ENCODE measurements around the gene FOXO6.

The FOXO6 gene

DNA sequence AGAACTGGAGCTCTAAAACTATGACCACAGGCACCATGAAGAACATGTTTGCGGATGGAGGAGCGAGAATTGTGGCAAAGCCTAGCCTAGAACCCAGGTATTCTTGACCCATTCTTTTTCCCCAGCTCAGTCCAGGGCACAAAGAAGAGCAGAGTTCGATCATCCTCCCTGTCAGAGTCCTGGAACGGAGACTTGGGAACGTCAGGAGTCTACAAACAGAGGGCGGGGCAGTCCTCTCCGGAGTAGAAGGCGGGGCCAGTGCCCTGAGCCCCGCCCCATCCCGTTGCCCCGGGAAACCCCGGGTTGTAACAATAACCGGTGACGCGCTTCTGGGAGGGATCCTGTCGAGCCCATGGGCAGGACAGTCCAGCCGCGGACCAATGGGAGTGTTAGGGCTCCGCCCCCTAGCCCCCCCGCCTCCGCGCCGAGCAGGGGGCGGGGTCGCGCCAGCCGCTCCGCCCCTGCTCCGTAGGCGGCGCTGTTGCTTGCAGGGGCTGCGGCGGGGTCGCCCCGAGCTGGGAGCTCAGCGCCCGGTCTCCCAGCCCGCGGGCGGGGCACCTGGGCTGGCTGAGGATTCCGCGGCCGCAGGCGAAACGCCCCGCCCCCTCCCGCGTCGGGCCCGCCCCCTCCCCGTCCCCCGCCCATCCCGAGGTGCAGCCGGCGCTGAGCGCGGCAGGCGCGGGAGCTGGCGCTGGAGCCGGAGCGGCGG is at the start of gene FOXO6:
TSS of gene FOXO6 (plus strand) at position 649 of the 709 bp plus-strand sequence.
- peak; percentile 100 for DNase-seq

DNA sequence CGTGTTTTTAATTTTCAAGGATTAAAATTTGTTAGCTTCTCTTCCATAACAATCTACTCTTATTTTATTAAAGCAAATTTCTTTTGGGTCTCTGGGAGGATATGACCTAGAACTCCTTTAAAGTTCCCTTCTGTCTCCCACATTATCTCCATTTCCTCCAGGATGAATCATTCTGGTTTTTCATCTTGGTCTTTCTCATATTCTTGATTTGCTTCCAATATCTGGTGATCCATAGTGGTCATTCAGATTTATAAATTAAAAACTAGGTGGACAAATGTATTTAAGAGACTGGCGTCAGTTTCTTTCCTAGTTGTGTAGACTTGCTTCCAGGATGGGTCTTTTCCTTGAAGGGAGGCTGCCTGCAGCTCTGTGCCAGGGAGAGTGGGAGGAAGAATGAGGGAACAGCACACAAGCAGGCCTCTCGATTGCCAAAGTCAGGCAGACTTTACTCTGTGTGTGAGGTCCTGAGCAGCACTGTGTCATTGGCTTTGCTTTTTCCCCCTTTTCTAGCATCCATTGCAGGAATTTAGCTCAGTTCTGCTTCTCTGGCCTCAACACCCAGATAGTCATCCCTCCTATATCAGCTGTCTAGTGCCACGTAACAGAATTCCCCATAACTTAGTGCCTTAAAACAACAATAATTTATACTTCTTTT is 48.1 kb upstream of the FOXO6 start:
- no peak for DNase-seq

DNA sequence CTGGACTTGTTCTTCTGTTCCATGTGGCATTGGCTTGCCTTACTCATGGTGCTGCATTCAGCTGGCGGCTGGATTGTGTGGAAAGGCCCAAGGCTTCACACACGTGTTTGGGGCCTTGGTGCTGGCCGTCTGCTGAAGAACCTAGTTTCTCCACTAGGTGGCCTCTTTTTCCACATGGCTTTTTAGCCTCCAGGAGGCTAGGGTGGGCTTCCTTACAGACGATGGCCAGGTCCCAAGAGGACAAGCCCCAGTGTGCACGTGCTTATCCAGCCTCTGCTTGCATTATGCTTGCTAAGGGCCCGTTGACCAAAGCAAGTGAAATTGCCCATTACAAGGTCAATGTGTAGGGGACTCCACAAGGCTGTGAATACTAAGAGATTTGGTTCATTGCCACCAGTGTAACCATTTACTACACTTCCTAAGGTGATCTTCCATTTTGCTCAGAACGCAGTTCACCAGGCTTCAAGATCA is 47.5 kb upstream of the FOXO6 start:
- peak; percentile 86 for DNase-seq

DNA sequence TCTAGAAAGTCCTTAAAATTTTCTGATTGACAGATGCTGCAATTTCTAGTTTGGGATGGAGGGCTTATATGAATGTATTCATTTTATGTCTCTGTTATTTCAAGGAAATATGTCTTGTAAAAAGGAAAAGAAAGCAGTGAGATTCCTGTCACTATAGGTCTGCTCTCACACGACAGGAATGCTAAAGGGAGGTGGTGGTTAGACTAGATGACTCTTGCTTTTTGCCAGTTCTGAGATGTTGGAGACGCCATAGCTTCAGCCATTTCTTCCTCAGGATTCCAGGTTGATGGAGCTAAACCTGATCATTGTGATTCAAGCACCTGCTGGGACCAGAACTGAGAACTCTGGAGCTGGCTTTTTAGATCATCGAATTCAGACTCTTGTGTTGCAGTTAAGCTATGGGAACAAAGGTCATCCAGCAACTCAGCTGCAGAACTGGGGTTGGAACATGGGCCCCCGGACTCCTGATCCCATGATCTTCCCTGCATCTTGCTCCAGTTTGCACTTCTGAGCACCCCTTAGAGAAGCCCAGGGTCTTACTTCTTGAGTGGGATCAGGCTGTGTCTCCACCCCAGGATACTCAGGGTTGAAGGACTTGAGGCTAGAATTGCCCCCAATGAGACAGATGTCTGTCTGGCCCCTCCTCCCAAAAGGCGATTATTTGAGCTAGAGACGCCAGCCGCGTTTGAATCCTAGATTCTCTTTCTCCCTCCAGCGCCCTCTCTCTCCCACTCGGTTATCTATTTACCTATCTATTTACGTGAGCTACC is 46.7 kb upstream of the FOXO6 start:
- peak; percentile 99 for DNase-seq

DNA sequence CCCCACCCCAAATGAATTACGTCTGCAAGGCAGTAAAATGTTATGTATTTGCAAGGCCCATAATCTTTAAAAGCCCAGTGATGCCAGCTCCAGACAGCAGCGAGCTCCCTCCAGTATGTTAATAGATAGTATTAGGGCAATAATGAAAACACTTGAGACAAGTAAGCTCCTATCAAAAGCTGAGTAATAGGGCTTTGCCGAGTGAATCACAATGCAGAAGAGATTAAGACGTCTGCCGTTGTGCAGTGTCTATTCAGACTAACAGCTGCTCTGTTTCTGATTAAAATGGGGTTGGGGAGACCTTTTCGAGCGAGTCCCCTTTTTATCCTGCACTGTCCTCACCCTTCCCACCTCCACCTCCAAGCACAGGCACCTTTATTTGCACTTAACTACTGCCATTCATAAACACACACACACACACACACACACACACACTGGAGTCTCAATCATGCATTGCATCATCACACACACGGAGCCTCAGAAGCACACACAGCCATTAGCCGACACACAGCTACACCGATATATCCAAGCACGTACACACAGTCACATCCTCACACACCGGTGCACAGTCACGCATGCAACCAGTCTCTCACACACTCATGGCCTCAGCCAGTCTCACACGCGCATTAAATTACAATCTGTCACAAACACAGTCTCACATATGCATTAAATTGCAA is 46.0 kb upstream of the FOXO6 start:
- DNase-seq, result peak; percentile 99

DNA sequence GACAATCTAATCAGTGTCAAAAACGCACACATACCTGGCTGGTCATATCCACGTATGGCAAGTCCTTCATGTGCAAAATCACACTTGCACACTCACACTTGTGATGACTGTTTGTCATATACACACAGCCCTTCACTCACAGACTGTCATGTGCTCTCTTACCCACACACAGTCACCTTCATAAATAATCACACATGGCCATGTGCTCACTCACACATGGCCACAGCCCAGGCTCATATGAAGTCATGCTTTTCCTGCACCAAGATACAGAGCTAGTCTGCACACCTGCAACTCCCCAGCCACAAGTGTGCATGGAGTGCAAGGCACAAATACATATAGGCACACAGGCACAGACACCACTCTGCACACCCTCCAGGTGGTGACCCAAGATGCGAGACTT is 45.4 kb upstream of the FOXO6 start:
- peak; percentile 71 for DNase-seq

DNA sequence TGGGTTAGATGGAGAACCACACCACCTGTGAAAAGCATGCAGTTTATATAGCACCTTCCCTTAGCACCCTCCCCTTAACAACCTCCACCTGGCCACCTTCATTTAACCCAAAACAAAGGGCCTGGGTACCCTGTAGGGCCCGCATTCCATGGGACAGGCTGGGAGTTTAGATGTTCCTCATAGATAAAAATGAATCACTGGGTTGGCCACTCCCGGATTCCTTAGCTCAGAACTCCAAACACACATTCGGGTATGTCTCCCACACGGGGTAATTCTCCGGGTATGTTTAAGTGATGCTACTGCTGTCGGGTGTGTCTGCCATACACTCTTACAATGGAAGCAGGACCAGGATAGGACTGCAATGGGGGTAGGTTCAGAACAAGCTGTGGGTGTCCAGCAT is 43.9 kb upstream of the FOXO6 start:
- DNase-seq, result no peak

DNA sequence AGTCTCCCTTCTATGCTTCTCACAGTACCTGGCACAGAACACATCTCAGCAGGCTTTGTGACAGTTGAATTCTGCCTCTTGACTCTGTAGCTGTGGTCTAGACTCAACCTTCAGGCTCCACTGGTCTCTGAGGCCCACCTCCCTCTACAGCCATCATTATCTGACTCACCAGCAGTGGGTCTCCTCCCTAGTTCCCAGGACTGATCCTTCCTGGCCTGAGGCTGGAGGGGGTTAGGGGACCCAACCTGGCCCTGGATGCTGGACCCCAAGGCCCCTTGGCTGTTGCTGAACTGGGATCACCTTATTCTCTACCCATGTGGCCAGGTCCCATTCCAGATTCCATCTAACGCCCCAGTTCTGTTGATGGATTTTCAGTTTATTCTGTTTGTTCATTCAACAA is 43.1 kb upstream of the FOXO6 start:
- DNase-seq, result no peak

DNA sequence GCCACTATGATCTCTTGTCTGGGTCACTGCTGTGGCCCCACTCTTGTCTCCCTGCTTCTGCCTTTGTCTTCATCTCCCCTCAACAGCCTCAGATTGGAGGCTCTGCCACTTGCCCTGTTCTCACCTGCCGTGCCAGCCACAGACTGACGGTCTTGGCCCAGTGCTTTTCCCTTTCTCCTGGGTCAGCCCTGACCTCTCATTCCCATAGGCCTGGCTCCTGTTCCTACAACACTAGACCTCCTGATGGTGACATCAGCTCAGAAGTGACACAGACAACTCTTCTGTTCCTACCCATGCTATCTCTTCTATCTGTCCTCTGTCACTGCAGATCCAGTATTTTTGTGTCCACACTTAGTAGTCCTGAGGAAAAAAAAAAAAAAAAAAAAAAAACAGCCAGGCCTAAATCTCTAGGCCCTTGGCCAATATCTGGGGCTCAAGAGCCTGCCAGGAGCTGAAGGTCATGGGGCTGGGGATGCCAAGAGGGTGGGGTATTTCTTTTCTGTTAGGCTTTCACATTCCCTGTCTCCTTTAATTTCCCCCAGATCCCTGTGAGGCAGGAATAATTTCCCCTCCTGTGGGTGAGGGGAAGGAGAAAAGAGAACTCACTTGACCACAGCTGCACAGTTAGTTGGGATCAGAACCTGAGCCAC is 42.0 kb upstream of the FOXO6 start:
- peak; percentile 55 for DNase-seq

DNA sequence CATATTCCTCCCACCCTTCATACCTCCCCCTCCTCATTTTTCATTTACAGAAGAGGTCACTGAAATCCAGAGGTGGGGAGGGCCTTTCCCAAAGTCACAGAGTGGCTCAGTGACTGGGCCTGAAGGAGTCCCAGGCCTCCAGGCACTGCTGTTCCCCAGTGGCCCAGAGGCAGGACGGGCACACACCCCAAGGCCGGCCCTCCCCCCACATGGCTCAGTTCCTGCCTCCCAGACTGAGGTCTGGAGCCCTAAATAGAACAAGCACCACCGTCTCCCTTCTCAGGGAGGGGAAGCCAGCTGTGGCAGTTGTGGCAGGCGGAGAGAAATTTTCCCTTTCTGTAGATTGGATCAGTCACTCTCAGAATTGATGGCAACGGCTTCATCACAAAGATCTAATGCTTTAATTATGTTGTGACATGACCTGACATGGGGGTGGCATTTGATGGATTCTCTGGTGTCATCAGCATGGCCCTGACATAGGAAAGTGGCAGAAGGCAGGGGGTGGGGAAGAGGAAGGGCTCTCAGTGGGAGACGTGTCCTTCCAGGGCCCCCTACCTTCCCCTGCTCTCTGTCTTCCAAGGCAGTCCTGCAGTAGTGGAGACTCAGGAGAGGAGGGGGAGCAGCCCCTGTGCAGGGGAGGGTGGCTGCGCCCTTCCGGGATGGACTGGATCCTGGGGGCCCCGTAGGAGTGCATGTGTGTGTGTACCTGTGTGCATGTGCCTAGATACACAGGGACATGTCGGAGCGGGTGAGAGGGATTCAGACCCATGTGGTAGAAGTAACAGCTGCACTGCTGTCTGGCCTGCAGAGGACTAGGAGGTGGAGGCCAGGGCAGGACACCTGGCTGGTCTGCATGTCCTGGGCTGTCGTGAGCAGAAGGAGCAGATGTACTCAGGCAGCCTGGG is 41.2 kb upstream of the FOXO6 start:
- DNase-seq, result peak; percentile 94

DNA sequence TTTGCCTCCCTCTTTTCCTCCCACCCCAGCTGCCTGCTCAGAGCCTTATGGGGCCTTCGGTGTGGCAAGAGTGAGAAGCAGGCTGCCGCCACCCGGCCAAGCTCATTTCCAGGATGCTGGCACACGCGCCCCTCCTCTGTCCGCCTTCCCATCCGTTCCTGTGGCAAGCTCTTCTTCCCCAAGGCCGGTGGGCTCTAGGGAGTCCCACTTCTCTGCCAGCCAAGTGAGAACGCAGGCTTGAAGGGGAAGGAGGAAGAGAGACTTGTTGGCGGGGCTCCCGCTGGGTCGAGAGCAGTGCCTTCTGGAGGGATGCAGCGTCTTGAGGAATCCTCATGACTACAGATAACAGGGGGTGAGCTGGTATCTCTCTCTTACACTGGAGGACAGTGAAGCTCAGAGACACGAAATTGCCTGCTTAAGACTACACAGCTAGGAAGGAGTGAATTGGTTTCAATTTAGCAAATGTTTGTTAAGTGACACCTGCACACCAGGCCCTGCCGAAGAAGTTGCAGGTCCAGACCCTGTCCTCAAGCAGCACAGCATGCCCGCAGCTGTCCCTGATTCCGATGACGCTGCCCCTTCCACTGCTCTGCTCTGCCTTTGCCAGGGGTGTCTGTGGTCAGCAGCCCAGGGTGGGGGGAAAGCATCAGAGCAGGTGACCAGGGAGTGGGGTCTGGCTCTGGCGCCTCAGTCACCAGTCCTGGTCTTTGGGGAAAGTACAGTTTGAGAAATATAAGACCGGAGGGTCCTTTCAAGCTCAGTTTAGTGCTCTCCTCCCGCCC is 40.1 kb upstream of the FOXO6 start:
- peak; percentile 58 for DNase-seq

DNA sequence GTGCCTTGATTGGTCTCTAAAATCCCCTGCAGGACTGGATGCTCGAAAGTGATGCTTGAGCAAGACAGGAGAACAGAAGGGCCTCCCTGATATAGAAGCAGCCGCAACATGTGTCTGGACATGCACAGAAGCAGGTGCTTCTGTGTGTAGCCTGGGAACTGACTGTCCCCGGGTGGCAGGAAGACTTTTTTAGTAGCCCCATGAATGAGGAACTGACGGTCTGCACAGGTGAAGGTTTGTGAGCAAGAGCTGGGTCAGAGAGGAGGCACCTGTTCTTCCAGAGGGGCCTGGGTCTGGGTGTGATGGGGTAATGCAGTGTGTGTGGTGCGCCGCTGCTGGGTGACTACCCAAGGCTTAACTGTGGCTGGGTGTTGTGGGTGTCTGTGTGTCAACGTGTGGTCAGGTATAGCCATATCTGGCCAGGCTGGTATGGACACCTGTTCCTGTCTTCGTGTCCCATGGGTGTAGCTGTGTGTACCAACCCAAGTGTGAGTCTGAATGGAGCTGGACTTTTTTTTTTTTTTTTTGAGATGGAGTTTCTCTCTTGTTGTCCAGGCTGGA is 39.1 kb upstream of the FOXO6 start:
- DNase-seq, result no peak

DNA sequence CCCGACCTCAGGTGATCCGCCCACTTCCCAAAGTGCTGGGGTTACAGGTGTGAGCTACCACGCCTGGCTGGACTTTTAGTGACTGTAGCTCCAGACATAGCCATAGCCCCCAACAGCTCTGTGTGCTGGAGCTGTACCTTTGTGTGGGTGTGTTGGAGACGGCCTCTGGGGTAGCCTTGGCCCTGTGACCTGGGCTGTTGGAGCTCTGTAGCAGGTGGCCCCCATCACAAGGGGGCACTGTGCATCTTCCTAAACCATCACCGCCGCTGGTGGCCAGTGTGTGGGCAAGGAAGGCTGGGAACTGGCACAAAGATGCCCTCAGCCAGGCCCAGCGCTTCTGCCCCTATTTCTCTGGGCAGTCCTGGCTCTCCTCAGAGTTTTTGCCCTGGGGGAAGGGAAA is 38.4 kb upstream of the FOXO6 start:
- peak; percentile 81 for DNase-seq

DNA sequence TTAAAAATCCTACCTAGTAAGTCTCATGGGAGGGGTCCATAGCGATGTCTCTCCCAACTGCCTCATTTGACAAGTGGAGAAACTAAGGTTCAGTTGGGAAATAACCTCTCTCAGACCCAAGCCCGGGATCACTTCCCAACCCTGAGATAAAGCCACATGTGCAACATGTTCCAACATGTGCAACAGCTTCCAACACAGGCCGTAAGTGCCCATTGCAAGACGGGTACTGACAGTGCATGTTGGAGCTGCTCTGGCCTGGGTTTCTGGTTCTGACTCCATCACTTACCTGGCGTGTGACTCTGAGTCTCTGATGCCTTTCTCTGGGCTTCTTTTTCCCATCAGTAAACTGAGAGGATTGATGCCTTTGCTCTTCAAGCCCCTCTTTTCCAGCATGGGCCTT is 38.0 kb upstream of the FOXO6 start:
- DNase-seq, result no peak

DNA sequence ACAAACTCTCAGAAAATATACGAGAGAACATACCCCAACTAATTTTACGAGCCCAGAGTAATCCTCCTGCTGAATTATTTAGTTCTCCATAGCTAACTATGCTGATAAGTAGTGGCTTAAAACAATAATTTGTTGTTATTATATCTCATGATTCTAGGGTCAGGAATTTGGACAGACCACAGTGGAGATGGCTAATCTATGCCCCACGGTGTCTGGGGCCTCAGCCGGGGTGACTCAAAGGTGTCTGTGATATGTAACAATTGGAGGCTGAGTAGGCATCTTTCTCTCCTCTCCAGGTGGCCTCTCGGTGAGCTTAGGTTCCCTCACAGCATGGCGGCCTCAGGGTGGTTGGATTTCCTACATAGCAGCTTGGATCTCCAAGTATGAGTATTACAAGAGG is 35.4 kb upstream of the FOXO6 start:
- no peak for DNase-seq

DNA sequence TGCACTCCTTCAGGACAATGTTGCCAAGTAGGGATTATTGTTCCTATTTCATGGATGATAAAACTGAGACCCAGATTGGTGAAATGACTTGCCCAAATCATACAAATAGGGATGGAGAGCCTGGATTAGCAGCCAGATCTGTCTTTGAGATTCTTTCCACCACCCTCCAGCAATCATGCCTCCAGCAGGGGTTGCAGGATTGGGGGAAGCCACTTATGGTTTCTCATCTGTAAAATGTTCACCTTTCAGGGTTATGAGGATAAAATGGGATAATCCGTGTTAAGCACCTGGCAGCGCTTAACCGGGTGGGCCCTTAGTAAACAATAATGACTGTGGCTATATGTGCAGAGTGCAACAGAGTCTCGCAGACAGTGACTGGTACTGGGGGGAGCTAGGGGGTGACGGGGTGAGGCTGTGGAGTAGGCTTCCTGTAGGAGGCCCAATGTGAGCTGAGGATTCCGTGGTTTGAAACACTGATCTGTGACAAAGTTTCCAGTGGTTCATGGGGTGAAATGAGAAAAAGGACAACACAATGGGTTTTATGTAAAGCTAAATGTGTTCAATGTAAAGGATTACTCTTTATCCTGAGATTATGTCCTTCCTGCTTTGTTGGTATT is 33.7 kb upstream of the FOXO6 start:
- DNase-seq, result peak; percentile 98

DNA sequence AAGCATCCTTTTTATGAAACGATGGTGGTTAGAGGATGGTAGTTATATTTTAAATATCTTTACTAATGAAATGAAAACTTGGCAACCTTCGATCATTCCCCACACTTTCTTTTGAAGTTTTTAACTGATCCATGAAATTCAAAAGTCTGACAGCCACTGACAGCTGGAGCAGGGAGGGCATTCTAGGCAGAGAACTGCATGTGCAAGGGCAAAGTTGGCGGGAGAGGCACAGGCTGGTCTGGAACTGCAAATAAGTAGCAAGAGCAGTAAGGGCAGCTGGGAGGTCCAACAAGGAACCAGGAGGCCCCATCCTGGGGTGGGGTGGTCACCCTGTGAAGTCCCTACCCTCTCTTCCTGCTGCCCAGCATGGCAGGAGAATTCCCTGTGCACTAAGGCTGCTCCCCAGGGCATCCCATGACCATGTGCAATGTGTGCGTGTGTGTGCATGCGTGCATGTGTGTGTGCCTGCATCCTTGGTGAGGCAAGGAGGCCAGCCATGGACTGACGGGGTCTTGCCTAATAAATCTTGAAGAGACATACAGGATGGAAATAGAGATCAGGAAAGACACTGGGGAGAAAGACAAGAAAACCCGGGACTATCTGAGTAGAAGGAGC is 33.1 kb upstream of the FOXO6 start:
- DNase-seq, result peak; percentile 67

DNA sequence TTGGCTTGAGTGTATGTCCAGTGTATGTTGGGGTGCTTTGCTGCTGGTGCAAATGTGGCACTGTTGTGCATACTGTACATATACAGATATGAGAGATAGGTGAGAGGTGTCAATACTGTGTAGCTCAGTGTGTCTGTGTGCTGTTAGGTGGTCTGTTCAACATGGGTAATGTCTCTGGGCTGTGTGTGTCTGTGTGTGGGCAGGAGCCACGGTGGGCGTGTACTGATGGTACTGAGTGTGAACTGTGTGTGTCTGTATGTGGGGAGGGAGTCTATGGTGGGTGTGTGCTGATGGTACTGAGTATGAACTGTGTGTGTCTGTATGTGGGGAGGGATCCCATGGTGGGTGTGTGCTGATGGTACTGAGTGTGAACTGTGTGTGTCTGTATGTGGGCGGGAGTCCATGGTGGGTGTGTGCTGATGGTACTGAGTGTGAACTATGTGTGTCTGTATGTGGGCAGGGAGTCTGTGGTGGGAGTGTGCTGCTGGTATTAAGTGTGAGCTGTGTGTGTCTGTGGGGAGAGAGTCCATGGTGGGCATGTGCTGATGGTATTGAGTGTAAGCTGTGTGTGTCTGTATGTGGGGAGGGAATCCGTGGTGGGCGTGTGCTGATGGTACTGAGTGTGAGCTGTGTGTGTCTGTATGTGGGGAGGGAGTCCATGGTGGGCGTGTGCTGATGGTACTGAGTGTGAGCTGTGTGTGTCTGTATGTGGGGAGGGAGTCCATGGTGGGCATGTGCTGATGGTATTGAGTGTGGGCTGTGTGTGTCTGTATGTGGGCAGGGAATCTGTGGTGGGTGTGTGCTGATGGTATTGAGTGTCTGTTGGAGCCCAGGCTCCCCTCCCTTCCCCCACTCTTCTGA is 32.2 kb upstream of the FOXO6 start:
- DNase-seq, result no peak

All from NCI-H82 (cell line).